HFFc6 (cell line): ENCODE results near the gene TEAD3. TPM values are rescaled to one million over a fixed set of nuclear protein-coding genes. Genes with fewer than 3 reads are reported as not detected.
A peak's percentile ranks its signal among the peaks of the same experiment; 100 is the strongest.

Experiments used
- DNase-seq: peaks from one replicate; pipeline ENCODE4 v3.0.0-alpha.2; 2018
- H3K27ac Mint-ChIP-seq: 2 replicates; pipeline ENCODE4 v1.8.0; 2020; ENCODE audit warnings: mild to moderate bottlenecking, mixed read lengths
- H3K27me3 Mint-ChIP-seq: 2 replicates; pipeline ENCODE4 v1.8.0; 2021; ENCODE audit warnings: mild to moderate bottlenecking, moderate library complexity, mixed read lengths; ENCODE audit not compliant: insufficient read depth
- H3K36me3 Mint-ChIP-seq: 2 replicates; pipeline ENCODE4 v1.8.0; 2021; ENCODE audit warnings: low read depth, mixed read lengths
- H3K4me1 Mint-ChIP-seq: 2 replicates; pipeline ENCODE4 v1.8.0; 2020; ENCODE audit warnings: low read depth, mixed read lengths
- H3K4me3 Mint-ChIP-seq: 2 replicates; pipeline ENCODE4 v1.8.0; 2020; ENCODE audit warnings: mild to moderate bottlenecking, moderate library complexity, mixed read lengths
- H3K9me3 Mint-ChIP-seq: 2 replicates; pipeline ENCODE4 v1.8.0; 2020; ENCODE audit warnings: mild to moderate bottlenecking, mixed read lengths
- total RNA-seq, 6 experiments: library from RNA; stranded (reverse); fragmentation: NEBNext Ultra II Directional; extraction: Animal tissue kit (Norgen Biotek cat#: 25700); gene quantifications; 2 replicates in 1 of 6; 3 replicates in 5 of 6; pipeline ENCODE4 v1.2.3, GENCODE V29; 2021
- TF ChIP-seq, protein P1 (sequence below): fragments of 200-600 bp; sonication (generic); IDR thresholded peaks from 2 replicates; pipeline ENCODE4 v1.5.0; 2021; ENCODE audit warnings: antibody characterized with exemption, mild to moderate bottlenecking

Gene TEAD3
- total RNA-seq, 6 experiments from 2014 or later: 34.2 to 39.5 (median 36.5) TPM

DNA sequence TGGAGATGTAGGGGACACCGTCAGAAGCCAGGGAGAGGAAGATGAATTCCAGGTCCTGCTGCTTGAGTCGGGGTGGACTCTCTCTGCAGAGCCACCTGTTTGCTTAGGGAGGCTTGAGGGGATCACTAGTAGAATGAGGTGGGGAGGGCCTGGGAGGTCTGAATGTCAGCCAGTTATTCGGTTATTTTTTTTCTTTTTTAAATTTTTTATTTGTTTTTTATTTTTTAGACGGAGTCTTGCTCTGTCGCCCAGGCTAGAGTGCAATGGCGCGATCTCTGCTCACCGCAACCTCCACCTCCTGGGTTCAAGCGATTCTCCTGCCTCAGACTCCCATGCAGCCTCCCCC, 8.4 kb downstream of the TEAD3 start:
- H3K36me3 Mint-ChIP-seq: no peaks in the 10 kb centered on the region; the same call in 1 of the 2 replicates
- H3K27ac Mint-ChIP-seq: peak overlapping the region; percentile 83
- no peaks in the 10 kb centered on the region for H3K27me3 Mint-ChIP-seq
- no peaks in the 10 kb centered on the region for H3K9me3 Mint-ChIP-seq
- H3K4me3 Mint-ChIP-seq: peak overlapping the region; percentile 52; the same call in 1 of the 2 replicates
- peaks cover 71% of the 10 kb centered on the region for H3K4me1 Mint-ChIP-seq
- no peak for DNase-seq
- TF ChIP-seq, protein P1, sequence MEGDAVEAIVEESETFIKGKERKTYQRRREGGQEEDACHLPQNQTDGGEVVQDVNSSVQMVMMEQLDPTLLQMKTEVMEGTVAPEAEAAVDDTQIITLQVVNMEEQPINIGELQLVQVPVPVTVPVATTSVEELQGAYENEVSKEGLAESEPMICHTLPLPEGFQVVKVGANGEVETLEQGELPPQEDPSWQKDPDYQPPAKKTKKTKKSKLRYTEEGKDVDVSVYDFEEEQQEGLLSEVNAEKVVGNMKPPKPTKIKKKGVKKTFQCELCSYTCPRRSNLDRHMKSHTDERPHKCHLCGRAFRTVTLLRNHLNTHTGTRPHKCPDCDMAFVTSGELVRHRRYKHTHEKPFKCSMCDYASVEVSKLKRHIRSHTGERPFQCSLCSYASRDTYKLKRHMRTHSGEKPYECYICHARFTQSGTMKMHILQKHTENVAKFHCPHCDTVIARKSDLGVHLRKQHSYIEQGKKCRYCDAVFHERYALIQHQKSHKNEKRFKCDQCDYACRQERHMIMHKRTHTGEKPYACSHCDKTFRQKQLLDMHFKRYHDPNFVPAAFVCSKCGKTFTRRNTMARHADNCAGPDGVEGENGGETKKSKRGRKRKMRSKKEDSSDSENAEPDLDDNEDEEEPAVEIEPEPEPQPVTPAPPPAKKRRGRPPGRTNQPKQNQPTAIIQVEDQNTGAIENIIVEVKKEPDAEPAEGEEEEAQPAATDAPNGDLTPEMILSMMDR: no peak

- peak; percentile 38 for DNase-seq
- peaks cover 65% of the 10 kb centered on the region for H3K4me1 Mint-ChIP-seq
- peak overlapping the region; percentile 83 for H3K27ac Mint-ChIP-seq
- peak overlapping the region; percentile 52 for H3K4me3 Mint-ChIP-seq
- TF ChIP-seq, protein P1: no peak
- H3K27me3 Mint-ChIP-seq: no peaks in the 10 kb centered on the region
- no peaks in the 10 kb centered on the region for H3K9me3 Mint-ChIP-seq
- H3K36me3 Mint-ChIP-seq: peaks cover 6% of the 10 kb centered on the region; the same call in 1 of the 2 replicates
These were observed 9.0 kb downstream of the TEAD3 start for GRCh38 chr6:35487658-35488516.

DNA sequence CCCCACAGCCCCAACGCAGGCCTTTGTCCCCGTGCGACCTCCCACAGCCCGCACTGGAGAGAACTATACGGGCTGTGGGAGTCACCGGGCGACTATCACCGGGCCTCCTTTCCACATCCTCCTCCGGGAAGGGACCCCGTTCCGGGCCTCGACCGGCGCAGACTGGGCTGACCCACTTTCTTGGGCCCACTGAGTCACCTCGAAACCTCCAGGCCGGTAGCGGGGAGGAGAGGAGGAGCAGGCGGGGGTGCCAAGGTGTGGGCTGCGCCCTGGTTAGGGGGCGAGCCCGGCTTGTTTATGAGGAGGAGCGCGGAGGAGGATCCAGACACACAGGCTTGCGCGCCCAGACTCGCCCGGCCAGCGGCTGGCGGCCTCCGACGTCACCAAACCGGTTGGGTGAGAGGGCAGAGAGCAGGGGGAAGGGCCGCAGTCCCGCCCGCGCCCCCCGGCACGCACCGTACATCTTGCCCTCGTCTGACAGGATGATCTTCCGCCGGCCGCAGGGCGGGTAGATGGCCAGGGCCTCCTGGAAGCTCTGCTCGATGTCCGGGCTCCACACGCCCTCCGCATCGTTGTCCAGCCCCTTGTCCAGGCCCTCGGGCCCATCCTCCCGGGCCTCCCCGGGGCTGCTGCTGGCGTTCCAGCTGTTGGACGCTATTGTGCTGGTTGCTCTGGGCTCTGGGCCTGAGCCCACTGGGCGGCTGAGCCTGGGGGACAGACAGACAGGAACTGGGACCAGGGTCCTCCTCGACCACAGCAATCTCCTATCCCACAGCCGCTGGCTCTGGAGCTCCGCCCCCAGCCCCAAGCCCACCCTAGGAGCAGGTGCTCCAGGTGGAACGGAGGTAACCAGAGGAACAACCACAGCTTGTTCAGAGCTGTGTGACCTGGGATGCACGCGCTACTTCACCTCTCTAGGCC, 10.6 kb downstream of the TEAD3 start:
- no peak for DNase-seq
- H3K9me3 Mint-ChIP-seq: no peaks in the 10 kb centered on the region
- H3K4me1 Mint-ChIP-seq: peaks cover 53% of the 10 kb centered on the region
- H3K27ac Mint-ChIP-seq: peak overlapping the region; percentile 73
- TF ChIP-seq, protein P1: no peak
- H3K27me3 Mint-ChIP-seq: no peaks in the 10 kb centered on the region
- no peak overlapping the region for H3K4me3 Mint-ChIP-seq
- peaks cover 6% of the 10 kb centered on the region; the same call in 1 of the 2 replicates for H3K36me3 Mint-ChIP-seq

- Mint-ChIP-seq H3K36me3 (peaks cover 6% of the 10 kb centered on the region; the same call in 1 of the 2 replicates), H3K4me3 (peak overlapping the region; percentile 54), H3K4me1 (peaks cover 45% of the 10 kb centered on the region)
These were observed 11.4 kb downstream of the TEAD3 start for GRCh38 chr6:35485402-35485877.

DNA sequence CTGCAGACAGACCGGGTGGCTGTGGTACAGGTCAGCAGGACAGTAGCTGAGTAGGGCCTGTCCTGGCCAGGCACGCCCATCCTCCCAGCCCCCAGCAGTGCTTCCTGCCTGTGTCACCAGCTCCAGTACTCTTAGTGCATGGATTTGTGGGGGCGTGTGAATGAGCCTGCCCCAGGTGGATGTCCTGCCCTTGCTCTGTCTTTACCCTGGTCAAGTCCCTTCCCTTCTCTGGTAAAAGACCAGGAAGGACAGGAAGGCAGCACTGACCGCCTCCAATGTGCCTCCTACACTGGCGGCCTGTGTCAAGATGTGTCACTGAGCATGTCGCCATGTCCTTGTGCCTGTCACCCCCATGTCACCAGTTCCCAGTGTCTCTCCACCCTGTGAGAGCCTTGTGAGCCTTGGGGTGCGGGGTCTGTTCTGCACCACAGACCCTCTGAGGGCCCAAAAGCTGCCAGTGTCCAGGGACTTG, 11.9 kb downstream of the TEAD3 start:
- peak; percentile 35 for DNase-seq
- H3K27ac Mint-ChIP-seq: peak overlapping the region; percentile 84
- TF ChIP-seq, protein P1: no peak
- H3K27me3 Mint-ChIP-seq: no peaks in the 10 kb centered on the region
- peak overlapping the region; percentile 54 for H3K4me3 Mint-ChIP-seq
- peaks cover 6% of the 10 kb centered on the region; the same call in 1 of the 2 replicates for H3K36me3 Mint-ChIP-seq
- no peaks in the 10 kb centered on the region for H3K9me3 Mint-ChIP-seq
- H3K4me1 Mint-ChIP-seq: peaks cover 41% of the 10 kb centered on the region

More at GRCh38 chr6:35485402-35485877, 11.4 kb downstream of the TEAD3 start:
- no peak for DNase-seq
- no peaks in the 10 kb centered on the region for H3K27me3 Mint-ChIP-seq
- H3K27ac Mint-ChIP-seq: peak overlapping the region; percentile 84
- H3K9me3 Mint-ChIP-seq: no peaks in the 10 kb centered on the region
- TF ChIP-seq, protein P1: no peak
